Lower leg skin (tissue), 3 donors: ENCODE results near the gene CDON.

Experiments
- CTCF ChIP-seq, 3 donors: fragments of 450-650 bp; IDR thresholded peaks; one replicate each; pipeline ENCODE4 v1.5.1; 2016; ENCODE audit warnings: antibody characterized with exemption in 3 of 3, mild to moderate bottlenecking in 3 of 3, moderate library complexity in 2 of 3
- POLR2A ChIP-seq, 2 donors: fragments of 450-650 bp; IDR thresholded peaks; one replicate each; pipeline ENCODE4 v1.6.1; 2016 to 2017; ENCODE audit warnings: antibody characterized with exemption in 2 of 2, mild to moderate bottlenecking in 1 of 2, moderate library complexity in 1 of 2

- TF ChIP-seq POLR2A (IDR thresholded peaks at IDR 0.05) (no peak), CTCF (IDR thresholded peaks at IDR 0.05) (no peak)
Measured at GRCh38 chr11:125980436-125980835, 82.2 kb downstream of the CDON start.
